ACC112 (cell line): ENCODE measurements around the gene MRE11.

Experiments
- H2AFZ ChIP-seq: fragments of 200-600 bp; sonication (generic); one replicate; pipeline ENCODE4 v1.6.0; 2017; ENCODE audit warnings: antibody characterized with exemption, low read length; ENCODE audit not compliant: unreplicated experiment
- H3K27ac ChIP-seq: fragments of 200-600 bp; sonication (generic); 2 replicates; pipeline ENCODE4 v1.5.1; 2014; ENCODE audit warnings: low read depth, mild to moderate bottlenecking, antibody characterized with exemption, low read length, moderate library complexity
- H3K27me3 ChIP-seq: fragments of 200-600 bp; sonication (generic); 2 replicates; pipeline ENCODE4 v1.6.1; 2014; ENCODE audit warnings: mild to moderate bottlenecking, antibody characterized with exemption, low read length, moderate library complexity, mixed read lengths; ENCODE audit not compliant: insufficient read depth
- H3K36me3 ChIP-seq: fragments of 200-600 bp; sonication (generic); 2 replicates; pipeline ENCODE4 v1.6.1; 2016; ENCODE audit warnings: mild to moderate bottlenecking, antibody characterized with exemption, low read length, moderate library complexity, mixed read lengths; ENCODE audit not compliant: insufficient read depth
- H3K4me1 ChIP-seq: fragments of 200-600 bp; sonication (generic); one replicate; pipeline ENCODE4 v1.6.1; 2016; ENCODE audit warnings: low read length, mixed read lengths; ENCODE audit not compliant: insufficient read depth, unreplicated experiment, control insufficient read depth
- H3K4me3 ChIP-seq: fragments of 200-600 bp; sonication (generic); 2 replicates; pipeline ENCODE4 v1.5.1; 2014; ENCODE audit warnings: mild to moderate bottlenecking, low read depth, low read length
- H3K79me2 ChIP-seq: fragments of 200-600 bp; sonication (generic); one replicate; pipeline ENCODE4 v1.6.0; 2016; ENCODE audit warnings: low read length; ENCODE audit not compliant: control insufficient read depth, unreplicated experiment, insufficient read depth

Gene MRE11

DNA sequence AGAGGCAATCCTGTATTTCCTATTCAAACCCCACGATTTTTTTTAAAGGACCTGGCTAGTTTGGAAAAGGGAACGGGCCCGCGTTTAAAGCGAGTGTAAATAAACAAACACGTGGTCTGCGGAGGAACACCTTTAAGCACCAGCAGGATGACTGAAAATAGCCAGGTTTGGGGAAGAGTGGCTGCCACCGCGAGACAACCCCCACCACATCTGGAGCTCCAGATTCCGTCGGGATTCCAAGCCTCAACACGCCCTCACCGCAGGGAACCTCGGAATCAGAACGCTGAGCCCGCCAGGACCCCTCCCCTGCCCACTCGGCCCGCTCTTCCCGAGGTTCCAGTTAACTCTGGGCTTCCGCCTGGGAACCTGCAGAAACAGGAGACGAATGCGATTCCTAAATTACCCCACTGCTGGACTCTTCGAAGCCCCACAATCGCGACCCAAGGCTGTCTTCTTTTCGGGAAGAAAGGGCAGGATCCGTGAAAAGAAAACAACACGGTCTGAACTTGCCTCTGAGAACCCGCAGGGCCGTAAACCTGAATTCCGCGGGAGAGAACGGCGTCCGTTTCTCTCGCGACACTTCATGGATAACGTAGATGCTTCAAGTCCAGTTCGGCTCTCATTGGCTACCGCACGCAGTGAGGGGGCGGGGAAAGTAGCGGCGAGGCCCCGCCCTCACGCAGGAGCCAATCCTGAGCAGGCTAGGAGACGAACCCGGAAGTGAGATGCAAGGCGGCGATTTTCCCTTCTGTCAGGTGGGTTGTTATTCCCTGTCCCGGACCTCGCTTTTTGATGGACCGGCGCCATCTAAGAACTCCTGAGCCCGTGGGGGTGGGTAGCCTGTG, at the start of gene MRE11, which contains the start of gene ANKRD49:
Gene MRE11 (minus strand): TSS at position 564 of the 845 bp plus-strand sequence. CDS start 1,043 bp downstream, outside the sequence.
Gene ANKRD49 (plus strand): TSS at position 704 of the 845 bp plus-strand sequence. CDS start 2,710 bp downstream, outside the sequence.
- Histone ChIP-seq H3K27me3 (no peaks in the 10 kb centered on the region), H3K4me3 (peak within 1 kb of the TSS; percentile 87), H3K27ac (peak within 1 kb of the TSS; percentile 70), H3K4me1 (peaks cover 22% of the 10 kb centered on the region), H3K79me2 (peaks cover 17% of the 10 kb centered on the region), H2AFZ (peak within 1 kb of the TSS; percentile 86), H3K36me3 (peaks cover 13% of the 10 kb centered on the region; the same call in 1 of the 2 replicates)

DNA sequence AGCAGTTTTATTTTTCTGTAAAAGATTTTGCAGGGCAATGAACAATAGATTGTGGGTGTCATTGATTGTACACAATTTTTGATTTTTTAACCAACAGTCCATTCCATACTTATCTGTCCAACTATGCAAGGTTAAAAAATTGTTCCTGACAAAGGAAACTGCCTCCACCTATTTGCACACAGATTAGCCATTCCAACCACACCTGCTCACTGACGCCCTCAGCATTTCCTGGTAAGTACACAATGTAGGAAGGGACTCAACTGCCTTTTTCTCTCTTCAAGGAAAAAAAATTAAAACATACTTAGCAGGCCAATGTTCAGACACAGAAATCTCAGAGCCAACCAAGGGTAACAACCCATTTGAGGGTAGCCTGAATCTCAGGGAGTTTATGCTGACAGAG, 45.8 kb upstream of the MRE11 start:
- Histone ChIP-seq H3K27ac (no peak overlapping the region), H3K79me2 (no peaks in the 10 kb centered on the region), H3K36me3 (no peaks in the 10 kb centered on the region), H3K27me3 (no peaks in the 10 kb centered on the region), H3K4me3 (no peak overlapping the region), H3K4me1 (peaks cover 21% of the 10 kb centered on the region), H2AFZ (no peak overlapping the region)

DNA sequence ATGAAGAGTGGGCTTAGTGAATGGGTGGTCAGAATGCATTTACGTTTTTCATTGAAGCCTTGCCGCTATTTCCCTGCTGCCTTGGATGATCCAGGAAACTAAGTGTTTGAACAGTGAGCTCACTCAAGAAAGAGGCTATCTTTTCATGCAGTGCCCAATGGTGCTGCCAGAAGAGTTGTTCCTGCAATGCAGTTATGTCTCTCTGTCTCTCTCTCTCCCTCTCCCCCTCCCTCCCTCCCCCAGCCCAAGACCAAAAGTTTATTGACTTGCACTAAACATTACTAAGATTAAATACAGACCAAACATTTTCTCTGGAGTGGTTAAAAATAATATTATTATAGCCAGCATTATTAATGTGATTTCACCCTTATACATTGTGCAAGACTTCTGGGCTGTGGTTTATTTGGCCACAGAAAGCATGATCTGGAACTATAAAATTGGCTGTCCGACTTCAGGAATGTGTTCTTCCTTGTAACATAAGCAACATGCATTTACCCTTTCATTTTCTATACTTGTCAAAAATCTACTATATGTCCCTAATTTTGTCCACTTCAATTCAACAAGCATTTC, 43.5 kb upstream of the MRE11 start:
- Histone ChIP-seq H3K27ac (no peak overlapping the region), H3K4me1 (peaks cover 16% of the 10 kb centered on the region), H3K4me3 (peak overlapping the region; percentile 39; the same call in 1 of the 2 replicates), H2AFZ (peak overlapping the region; percentile 47), H3K27me3 (no peaks in the 10 kb centered on the region), H3K36me3 (no peaks in the 10 kb centered on the region), H3K79me2 (no peaks in the 10 kb centered on the region)

DNA sequence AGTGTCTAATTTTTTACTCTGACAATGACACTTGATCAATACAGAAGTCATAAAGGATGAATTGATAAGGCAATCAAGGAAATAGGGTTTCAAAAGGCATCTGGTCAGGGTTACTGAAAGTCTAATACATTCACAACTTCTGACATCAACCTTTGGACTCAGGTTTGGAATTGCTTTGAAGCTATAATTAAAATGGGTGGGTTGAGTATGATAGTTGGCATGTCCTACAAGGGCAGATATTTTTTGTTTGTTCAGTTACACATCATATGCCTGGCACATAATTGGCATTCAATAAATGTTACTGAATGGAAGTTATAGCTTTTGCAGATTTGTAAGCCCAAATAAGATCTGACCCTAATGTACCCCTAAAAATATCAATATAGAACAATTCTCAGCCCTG, 42.7 kb upstream of the MRE11 start:
- peaks cover 16% of the 10 kb centered on the region for H3K4me1 ChIP-seq
- no peaks in the 10 kb centered on the region for H3K79me2 ChIP-seq
- H3K27me3 ChIP-seq, result no peaks in the 10 kb centered on the region
- H3K4me3 ChIP-seq, result no peak overlapping the region
- H3K27ac ChIP-seq, result no peak overlapping the region
- H3K36me3 ChIP-seq, result no peaks in the 10 kb centered on the region
- H2AFZ ChIP-seq, result no peak overlapping the region

DNA sequence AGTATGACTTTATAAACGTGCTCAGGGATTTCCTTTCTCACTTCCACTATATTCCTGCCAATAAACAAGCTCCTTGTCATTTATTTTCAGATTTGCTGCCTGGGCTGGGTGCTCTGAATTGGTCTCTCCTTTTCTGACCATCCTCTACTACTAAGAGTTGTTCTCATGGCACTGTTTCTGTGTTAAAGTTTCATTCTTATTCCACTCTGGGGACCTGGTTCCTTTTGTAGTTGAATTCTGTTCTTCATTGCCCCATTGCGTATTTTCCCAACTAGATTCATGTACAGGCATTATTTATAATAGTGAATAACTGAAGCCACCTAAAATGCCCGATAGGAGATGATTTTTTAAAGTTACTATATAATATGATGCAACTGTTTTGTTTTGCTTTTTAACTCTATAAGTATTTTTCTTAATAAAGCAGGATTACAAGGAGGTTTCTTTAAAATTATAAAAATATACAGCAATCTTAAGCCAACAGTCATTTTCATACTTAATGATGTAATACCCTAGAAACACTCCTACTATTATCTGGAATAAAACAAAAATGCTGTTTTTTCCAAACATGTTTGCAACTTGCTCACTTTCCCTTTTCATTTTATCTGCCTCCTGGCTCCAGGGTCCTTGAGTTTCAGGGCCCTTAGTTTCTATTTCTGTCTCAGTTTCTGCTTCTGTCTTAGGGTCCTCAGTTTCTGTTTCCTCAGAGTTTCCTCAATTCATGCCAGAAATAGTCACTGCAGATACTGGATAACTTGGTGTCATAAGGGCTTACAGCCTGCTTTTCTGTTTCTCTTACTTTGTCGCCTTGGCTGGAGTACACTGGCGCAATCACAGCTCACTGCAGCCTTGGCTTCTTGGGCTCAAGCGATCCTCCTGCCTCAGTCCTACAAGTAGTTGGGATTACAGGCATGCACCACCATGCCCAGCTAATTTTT, 40.3 kb upstream of the MRE11 start:
- Histone ChIP-seq H3K4me1 (peaks cover 16% of the 10 kb centered on the region), H3K36me3 (no peaks in the 10 kb centered on the region), H3K79me2 (no peaks in the 10 kb centered on the region), H2AFZ (peak overlapping the region; percentile 87), H3K4me3 (no peak overlapping the region), H3K27me3 (no peaks in the 10 kb centered on the region), H3K27ac (no peak overlapping the region)

DNA sequence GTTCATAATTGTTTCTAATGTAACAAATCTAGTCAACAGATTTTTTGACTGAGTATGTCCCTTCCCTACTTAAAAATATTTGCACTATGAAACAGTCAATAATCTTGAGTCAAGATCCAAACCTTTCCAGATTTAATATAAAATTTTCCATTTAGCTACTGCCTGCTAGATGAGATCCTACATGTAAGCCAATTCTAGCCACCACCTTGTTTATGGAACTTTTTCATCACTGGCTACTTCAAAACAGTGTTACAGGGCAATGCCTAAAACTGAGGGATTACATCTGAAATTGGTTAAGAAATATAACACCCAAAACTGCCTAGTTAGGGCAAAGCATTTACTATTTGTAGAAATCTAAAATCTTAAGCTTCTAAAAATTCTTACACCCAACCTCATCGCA, 39.6 kb upstream of the MRE11 start:
- H2AFZ ChIP-seq, result peak overlapping the region; percentile 87
- no peaks in the 10 kb centered on the region for H3K27me3 ChIP-seq
- no peaks in the 10 kb centered on the region for H3K36me3 ChIP-seq
- no peaks in the 10 kb centered on the region for H3K79me2 ChIP-seq
- H3K4me1 ChIP-seq, result peaks cover 16% of the 10 kb centered on the region
- H3K27ac ChIP-seq, result no peak overlapping the region
- no peak overlapping the region for H3K4me3 ChIP-seq

DNA sequence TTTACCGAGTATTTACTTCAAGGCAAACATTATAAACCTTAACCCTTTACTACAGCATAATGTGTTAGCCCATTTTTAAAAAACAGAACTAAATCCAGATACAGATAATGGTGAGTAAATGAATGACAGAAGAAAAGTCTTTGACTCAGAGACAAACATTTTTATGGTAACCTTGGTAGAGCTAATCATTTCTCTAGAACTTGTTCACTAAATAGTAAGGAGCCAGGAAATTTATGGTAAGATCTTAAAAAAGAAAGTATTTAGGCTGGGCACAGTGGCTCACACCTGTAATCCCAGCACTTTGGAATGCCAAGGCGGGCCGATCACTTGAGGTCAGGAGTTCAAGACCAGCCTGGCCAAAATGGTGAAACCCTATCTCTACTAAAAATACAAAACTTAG, 38.6 kb upstream of the MRE11 start:
- Histone ChIP-seq H3K4me1 (peaks cover 10% of the 10 kb centered on the region), H3K36me3 (no peaks in the 10 kb centered on the region), H2AFZ (no peak overlapping the region), H3K27me3 (no peaks in the 10 kb centered on the region), H3K4me3 (no peak overlapping the region), H3K27ac (no peak overlapping the region), H3K79me2 (no peaks in the 10 kb centered on the region)

DNA sequence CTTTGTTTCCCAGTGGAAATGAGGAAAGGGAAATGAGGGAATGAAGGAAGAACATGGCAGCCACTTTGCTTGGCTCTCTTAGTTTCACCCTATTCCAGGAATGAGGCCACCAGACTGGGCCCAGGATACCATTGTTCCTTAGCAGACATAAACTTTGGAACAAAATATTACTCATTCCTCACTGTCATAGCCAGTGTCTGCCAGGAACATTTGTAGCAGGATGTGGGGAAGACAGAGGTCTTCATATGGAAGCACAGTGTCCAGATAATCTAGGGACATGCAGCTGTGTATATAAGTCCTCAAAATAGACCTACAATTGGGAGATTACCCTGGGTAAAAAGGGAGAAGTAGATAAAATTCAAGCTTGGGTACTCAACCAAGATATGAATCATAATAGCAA, 34.9 kb upstream of the MRE11 start:
- Histone ChIP-seq H3K27ac (no peak overlapping the region), H3K4me3 (no peak overlapping the region), H2AFZ (no peak overlapping the region), H3K79me2 (no peaks in the 10 kb centered on the region), H3K4me1 (no peaks in the 10 kb centered on the region), H3K36me3 (no peaks in the 10 kb centered on the region), H3K27me3 (no peaks in the 10 kb centered on the region)

DNA sequence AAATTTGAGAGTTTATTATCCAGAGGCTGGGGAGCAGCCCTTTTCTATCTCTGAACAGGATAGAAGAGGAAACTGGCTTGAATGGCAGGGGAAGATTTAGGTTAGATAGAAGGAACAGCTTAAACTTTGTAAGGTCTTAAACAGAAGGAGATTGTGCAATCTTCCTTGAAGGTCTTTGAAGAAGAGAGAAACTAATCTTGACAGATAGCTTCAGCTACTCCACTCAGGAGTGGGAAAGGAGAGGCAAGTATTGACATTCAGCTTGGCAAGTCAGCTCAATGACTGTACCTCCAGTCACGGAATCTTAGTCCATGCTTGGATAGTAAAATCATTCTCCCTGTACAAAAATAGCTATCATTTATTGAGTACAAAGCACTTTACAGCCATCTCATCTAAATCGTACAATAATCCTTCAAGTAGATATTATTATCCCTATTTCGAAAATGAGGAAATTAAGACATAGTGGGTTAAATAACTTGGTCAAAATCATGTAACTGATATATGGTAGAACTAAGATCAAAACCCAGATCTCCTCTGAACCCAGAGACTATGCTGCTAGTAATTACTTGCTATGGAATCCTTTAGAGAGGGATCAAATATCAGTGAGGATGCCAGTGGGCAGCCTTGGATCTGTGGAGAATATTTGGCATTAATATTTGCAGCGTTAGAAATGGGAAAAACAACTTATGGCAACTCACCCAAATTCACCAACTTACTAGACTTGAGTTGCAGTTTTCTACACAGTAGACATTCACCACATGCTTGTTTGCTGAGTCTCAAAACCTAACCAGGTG, 33.2 kb upstream of the MRE11 start:
- Histone ChIP-seq H3K36me3 (no peaks in the 10 kb centered on the region), H3K27ac (no peak overlapping the region), H3K4me1 (no peaks in the 10 kb centered on the region), H3K4me3 (no peak overlapping the region), H3K27me3 (no peaks in the 10 kb centered on the region), H3K79me2 (no peaks in the 10 kb centered on the region), H2AFZ (no peak overlapping the region)
